ENCODE results near the gene KRTAP20-4. TPM values are rescaled to one million over a fixed set of nuclear protein-coding genes. Genes with fewer than 3 reads are reported as not detected.

The KRTAP20-4 gene
- total and polyA plus RNA-seq, 10 of the 15 experiments (the other 5 are each of a cell fraction or from before 2014, with no cell fraction given) = not detected

DNA sequence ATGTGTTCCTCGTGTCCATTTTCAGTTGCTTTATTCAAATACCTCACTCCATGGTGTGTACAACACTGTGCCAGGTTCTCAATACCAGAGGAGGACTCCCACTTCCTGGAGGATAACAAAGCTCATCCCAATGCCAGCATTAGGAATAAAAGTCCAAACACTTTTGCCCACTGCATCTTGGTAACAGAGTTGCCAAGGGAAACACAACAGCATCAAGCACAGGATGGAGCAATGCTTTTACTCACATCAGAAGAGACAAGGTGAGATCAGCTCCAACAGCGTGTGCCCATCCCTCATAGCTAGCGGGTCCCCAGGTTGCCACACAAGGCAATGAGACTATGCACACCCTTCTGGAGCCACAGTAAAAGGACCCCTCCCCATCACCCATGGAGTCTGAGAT lies 2.9 kb downstream of the KRTAP20-4 start:
- WGBS (ENCODE audit: insufficient coverage, insufficient replicate concordance, low lambda C conversion rate, missing lambda C conversion rate) = 7% methylated on average over 3 of the region's 3 CpGs
- ChIA-PET CTCF (no interaction called here), POLR2A (no interaction called here), SMC1A (ENCODE audit: uncharacterized antibody, unreplicated experiment) (no interaction called here), RAD21 (ENCODE audit: unreplicated experiment) (interaction anchor here (0.8 kb wide), 1 partner anchor 13 kb away, joined by 3 read pairs; no protein-coding TSS in a partner anchor)
- H3K9ac ChIP-seq (ENCODE audit: control insufficient read depth, insufficient read depth, low read length) = no peak overlapping the region
- in situ Hi-C loops (cut with MboI) (no loop called here), intact Hi-C loops (cut with micrococcal nuclease; ENCODE audit: unreplicated experiment) (no loop called here)
- H3K79me2 ChIP-seq (ENCODE audit: control insufficient read depth, insufficient read depth, low read length) = no peaks in the 10 kb centered on the region
- no peak overlapping the region for H3K4me2 ChIP-seq (ENCODE audit: control insufficient read depth, insufficient read depth)
- no peak overlapping the region for H3K4me3 ChIP-seq
- BruUV-seq (replicated peaks) = no TSS peak
- no peak overlapping the region for H2AFZ ChIP-seq (ENCODE audit: control insufficient read depth, low read depth, low read length)
- no peak overlapping the region for H3K27ac ChIP-seq (ENCODE audit: control insufficient read depth, insufficient read depth)
- no peaks in the 10 kb centered on the region for H3K27me3 ChIP-seq (replicated peaks in 1 of 2; ENCODE audit: control insufficient read depth in 2 of 2, insufficient read depth in 2 of 2, low read length in 1 of 2)
- ATAC-seq (no peak), FAIRE-seq (no peak), DNase-seq (ENCODE audit: low read depth, low spot score) (no peak)
- TF ChIP-seq RAD21 (IDR thresholded peaks at IDR 0.05; ENCODE audit: insufficient read depth, low read depth, low read length) (no peak), PKNOX1 (IDR thresholded peaks at IDR 0.05) (no peak), ZNF622 (IDR thresholded peaks at IDR 0.05) (no peak), TCF7 (IDR thresholded peaks at IDR 0.05; ENCODE audit: borderline replicate concordance) (no peak), POLR2AphosphoS2 (IDR thresholded peaks at IDR 0.05; ENCODE audit: low read depth, low read length) (no peak), MLLT1 (IDR thresholded peaks at IDR 0.05) (no peak), CHD4 (IDR thresholded peaks at IDR 0.05) (no peak), KLF5 (IDR thresholded peaks at IDR 0.05; ENCODE audit: partially characterized antibody) (no peak), TCF3 (IDR thresholded peaks at IDR 0.05; ENCODE audit: borderline replicate concordance, insufficient read depth, low read depth, low read length) (no peak), BACH1 (IDR thresholded peaks at IDR 0.05; ENCODE audit: borderline replicate concordance) (no peak), STAT3 (IDR thresholded peaks at IDR 0.05; ENCODE audit: low read depth, low read length) (no peak), DPF2 (IDR thresholded peaks at IDR 0.05) (no peak), ASH2L (IDR thresholded peaks at IDR 0.05; ENCODE audit: borderline replicate concordance, low read depth) (no peak)
- TF ChIP-seq, protein P1, sequence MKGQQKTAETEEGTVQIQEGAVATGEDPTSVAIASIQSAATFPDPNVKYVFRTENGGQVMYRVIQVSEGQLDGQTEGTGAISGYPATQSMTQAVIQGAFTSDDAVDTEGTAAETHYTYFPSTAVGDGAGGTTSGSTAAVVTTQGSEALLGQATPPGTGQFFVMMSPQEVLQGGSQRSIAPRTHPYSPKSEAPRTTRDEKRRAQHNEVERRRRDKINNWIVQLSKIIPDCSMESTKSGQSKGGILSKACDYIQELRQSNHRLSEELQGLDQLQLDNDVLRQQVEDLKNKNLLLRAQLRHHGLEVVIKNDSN (IDR thresholded peaks at IDR 0.05; ENCODE audit: borderline replicate concordance, extremely low read length, insufficient read depth, low read depth, low read length) = no peak
- TF ChIP-seq, protein P2, sequence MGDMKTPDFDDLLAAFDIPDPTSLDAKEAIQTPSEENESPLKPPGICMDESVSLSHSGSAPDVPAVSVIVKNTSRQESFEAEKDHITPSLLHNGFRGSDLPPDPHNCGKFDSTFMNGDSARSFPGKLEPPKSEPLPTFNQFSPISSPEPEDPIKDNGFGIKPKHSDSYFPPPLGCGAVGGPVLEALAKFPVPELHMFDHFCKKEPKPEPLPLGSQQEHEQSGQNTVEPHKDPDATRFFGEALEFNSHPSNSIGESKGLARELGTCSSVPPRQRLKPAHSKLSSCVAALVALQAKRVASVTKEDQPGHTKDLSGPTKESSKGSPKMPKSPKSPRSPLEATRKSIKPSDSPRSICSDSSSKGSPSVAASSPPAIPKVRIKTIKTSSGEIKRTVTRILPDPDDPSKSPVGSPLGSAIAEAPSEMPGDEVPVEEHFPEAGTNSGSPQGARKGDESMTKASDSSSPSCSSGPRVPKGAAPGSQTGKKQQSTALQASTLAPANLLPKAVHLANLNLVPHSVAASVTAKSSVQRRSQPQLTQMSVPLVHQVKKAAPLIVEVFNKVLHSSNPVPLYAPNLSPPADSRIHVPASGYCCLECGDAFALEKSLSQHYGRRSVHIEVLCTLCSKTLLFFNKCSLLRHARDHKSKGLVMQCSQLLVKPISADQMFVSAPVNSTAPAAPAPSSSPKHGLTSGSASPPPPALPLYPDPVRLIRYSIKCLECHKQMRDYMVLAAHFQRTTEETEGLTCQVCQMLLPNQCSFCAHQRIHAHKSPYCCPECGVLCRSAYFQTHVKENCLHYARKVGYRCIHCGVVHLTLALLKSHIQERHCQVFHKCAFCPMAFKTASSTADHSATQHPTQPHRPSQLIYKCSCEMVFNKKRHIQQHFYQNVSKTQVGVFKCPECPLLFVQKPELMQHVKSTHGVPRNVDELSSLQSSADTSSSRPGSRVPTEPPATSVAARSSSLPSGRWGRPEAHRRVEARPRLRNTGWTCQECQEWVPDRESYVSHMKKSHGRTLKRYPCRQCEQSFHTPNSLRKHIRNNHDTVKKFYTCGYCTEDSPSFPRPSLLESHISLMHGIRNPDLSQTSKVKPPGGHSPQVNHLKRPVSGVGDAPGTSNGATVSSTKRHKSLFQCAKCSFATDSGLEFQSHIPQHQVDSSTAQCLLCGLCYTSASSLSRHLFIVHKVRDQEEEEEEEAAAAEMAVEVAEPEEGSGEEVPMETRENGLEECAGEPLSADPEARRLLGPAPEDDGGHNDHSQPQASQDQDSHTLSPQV (IDR thresholded peaks at IDR 0.05) = no peak
- no peaks in the 10 kb centered on the region for H3K4me1 ChIP-seq (ENCODE audit: control insufficient read depth, insufficient read depth, low read length)
- H3K36me3 ChIP-seq (ENCODE audit: control insufficient read depth in 2 of 2, insufficient read depth in 2 of 2, low read length in 1 of 2) = no peaks in the 10 kb centered on the region
- no peaks in the 10 kb centered on the region; the same call in 2 of the 3 replicates for H3K9me3 ChIP-seq (replicated peaks; ENCODE audit: control insufficient read depth, insufficient read depth, low read length)
- H4K20me1 ChIP-seq (ENCODE audit: control insufficient read depth, insufficient read depth) = no peaks in the 10 kb centered on the region
